ENCODE measurements around the gene KIF16B. TPM values are rescaled to one million over a fixed set of nuclear protein-coding genes. Genes with fewer than 3 reads are reported as not detected.
"Not testable (repeated sequence)": the region's sequence is repeated elsewhere in the genome, so short reads cannot be mapped to it uniquely, and the experiment has no call there.

KIF16B gene
- total RNA-seq, 1 experiment from 2014 or later, result 7.0 TPM

DNA sequence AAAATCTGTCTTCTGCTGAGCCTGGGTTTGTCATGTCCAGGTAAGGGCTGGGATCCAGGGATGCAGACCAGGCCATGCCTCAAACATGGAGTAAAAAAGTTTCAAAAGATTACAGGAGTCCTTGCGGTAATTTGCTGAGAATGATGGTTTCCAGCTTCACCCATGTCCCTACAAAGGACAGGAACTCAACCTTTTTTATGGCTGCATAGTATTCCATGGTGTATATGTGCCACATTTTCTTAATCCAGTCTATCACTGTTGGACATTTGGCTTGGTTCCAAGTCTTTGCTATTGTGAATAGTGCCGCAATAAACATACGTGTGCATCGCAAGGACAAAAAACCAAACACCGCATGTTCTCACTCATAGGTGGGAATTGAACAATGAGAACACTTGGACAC lies 9.2 kb downstream of the KIF16B start:
- POLR2A ChIA-PET; H3K9ac ChIP-seq (ENCODE audit: low read length); H3K27me3 ChIP-seq (ENCODE audit: insufficient read depth, low read length); BruUV-seq (replicated peaks); CTCF ChIA-PET; H3K27ac ChIP-seq (ENCODE audit: low read depth, low read length); H3K4me1 ChIP-seq (ENCODE audit: control insufficient read depth in 1 of 2, insufficient read depth in 2 of 2, low read length in 2 of 2); H3K36me3 ChIP-seq (ENCODE audit: control insufficient read depth in 1 of 2, insufficient read depth in 2 of 2, low read length in 2 of 2); DNase-seq (ENCODE audit: low read depth, low spot score); H3K9me3 ChIP-seq (ENCODE audit: control insufficient read depth in 1 of 2, insufficient read depth in 1 of 2, low read depth in 1 of 2, low read length in 2 of 2); RAD21 ChIA-PET (ENCODE audit: low non-redundant PET in 1 of 2, low total read pairs in 2 of 2, uncharacterized antibody in 2 of 2, unreplicated experiment in 2 of 2); ATAC-seq; H3K79me2 ChIP-seq (ENCODE audit: insufficient read depth, low read length); H3K4me2 ChIP-seq (ENCODE audit: low read length); H3K9me2 ChIP-seq (ENCODE audit: insufficient read depth); H2AFZ ChIP-seq (ENCODE audit: low read depth, low read length, poor library complexity, severe bottlenecking); H4K20me1 ChIP-seq (ENCODE audit: insufficient read depth); H3K4me3 ChIP-seq (replicated peaks in 1 of 2; ENCODE audit: low read depth in 1 of 2, low read length in 2 of 2); intact Hi-C loops (cut with micrococcal nuclease): not testable (repeated sequence)

- ATAC-seq, result no peak
- RAD21 ChIA-PET (ENCODE audit: low non-redundant PET in 1 of 2, low total read pairs in 2 of 2, uncharacterized antibody in 2 of 2, unreplicated experiment in 2 of 2), result no interaction called here
- BruUV-seq (replicated peaks), result no TSS peak
- Histone ChIP-seq H3K4me1 (ENCODE audit: control insufficient read depth in 1 of 2, insufficient read depth in 2 of 2, low read length in 2 of 2) (no peaks in the 10 kb centered on the region), H3K9me2 (ENCODE audit: insufficient read depth) (no peaks in the 10 kb centered on the region), H3K79me2 (ENCODE audit: insufficient read depth, low read length) (peaks cover 3% of the 10 kb centered on the region; the same call in 1 of the 2 replicates), H4K20me1 (ENCODE audit: insufficient read depth) (no peaks in the 10 kb centered on the region), H3K4me2 (ENCODE audit: low read length) (no peak overlapping the region), H3K27ac (ENCODE audit: low read depth, low read length) (no peak overlapping the region), H3K9ac (ENCODE audit: low read length) (no peak overlapping the region), H2AFZ (ENCODE audit: low read depth, low read length, poor library complexity, severe bottlenecking) (no peak overlapping the region), H3K9me3 (ENCODE audit: control insufficient read depth in 1 of 2, insufficient read depth in 1 of 2, low read depth in 1 of 2, low read length in 2 of 2) (no peaks in the 10 kb centered on the region), H3K36me3 (ENCODE audit: control insufficient read depth in 1 of 2, insufficient read depth in 2 of 2, low read length in 2 of 2) (no peaks in the 10 kb centered on the region), H3K4me3 (replicated peaks in 1 of 2; ENCODE audit: low read depth in 1 of 2, low read length in 2 of 2) (no peak overlapping the region), H3K27me3 (ENCODE audit: insufficient read depth, low read length) (no peaks in the 10 kb centered on the region)
- CTCF ChIA-PET, result no interaction called here
- no peak for TF ChIP-seq ZNF274 (IDR thresholded peaks at IDR 0.05; ENCODE audit: low read depth, low read length)
- no peak for TF ChIP-seq JUND (IDR thresholded peaks at IDR 0.05)
- TF ChIP-seq RAD21 (IDR thresholded peaks at IDR 0.05; ENCODE audit: low read depth), result no peak
- TF ChIP-seq REST (IDR thresholded peaks at IDR 0.05; ENCODE audit: low read depth), result no peak
- no peak for DNase-seq (ENCODE audit: low read depth, low spot score)
- POLR2A ChIA-PET, result no interaction called here
- intact Hi-C loops (cut with micrococcal nuclease), result no loop called here
Observed at GRCh38 chr20:16563066-16563806, 10.0 kb downstream of the KIF16B start.
